ENCODE results near the gene TAS2R4. TPM values are rescaled to one million over a fixed set of nuclear protein-coding genes. Genes with fewer than 3 reads are reported as not detected.

The TAS2R4 gene
- total RNA-seq: 1.4 and 1.5 TPM in 2 replicates

DNA sequence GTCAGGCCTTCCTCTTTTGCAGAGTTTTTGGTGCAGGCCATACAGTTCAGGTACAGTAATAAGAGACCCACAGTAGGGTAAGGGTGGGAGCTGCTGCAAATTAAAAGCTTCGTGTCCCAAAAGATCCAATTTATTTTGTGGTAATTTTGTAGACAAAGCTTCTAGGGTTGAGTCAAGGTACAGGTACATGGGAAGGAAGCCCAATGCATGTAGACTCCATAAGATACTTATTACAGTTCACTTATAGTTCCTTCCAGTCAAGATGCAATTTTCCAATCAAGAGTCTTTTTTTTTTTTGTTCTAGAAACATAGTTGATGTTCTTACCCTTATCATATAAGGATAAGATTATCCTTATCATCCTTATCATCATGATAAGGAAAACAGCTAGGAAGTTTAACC is at the start of gene TAS2R4:
TSS of gene TAS2R4 (plus strand) at position 301 of the 400 bp plus-strand sequence. CDS start 1,815 bp downstream, outside the sequence.

GRCh38 chr7:141737836-141738591 is 38.5 kb upstream of the TAS2R4 start, which contains the start of gene SSBP1:
Gene SSBP1 (plus strand): TSS chr7:141738358. CDS start chr7:141739167, 809 bp downstream.

DNA sequence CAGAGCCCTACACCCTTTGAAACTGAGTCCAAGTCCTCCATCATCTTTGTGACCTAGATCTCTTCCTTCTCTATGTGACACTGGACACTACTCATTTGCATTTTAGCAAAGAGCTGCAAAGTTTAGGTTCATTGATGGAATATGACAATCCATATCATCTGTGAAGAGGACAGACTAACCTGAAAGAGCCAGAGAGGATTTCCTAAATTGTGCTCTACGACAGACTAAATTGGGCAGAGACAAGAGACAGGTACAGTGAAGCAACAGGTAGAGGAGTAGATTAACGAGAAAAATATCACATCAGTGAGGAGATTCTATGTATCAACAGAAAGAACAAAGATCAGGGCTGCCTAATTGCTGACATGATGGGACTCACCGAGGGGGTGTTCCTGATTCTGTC is 12.7 kb upstream of the TAS2R4 start, which contains the start of gene TAS2R3:
TSS of gene TAS2R3 (plus strand) at position 301 of the 400 bp plus-strand sequence. CDS start at position 363, 62 bp downstream.

DNA sequence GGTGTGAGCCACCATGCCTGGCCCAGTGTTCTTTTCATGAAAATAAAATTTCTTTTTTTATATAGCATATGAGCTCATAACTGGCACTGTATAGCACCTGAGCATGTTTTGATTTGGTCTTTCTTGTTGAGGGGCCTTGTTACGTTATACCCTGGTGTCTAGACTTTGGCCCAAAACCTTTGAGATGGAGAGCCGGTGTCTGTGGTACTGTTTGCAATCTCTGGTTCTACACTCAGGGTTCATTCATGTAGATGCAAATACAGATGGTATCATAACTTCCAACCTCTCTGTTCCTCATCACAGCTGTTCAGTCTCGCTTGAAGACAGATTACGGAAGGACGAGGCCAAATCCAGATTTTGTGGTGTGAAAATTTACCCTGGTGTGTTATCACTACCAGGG is 13.4 kb downstream of the TAS2R4 start, which contains the start of gene TAS2R5:
TSS of gene TAS2R5 (plus strand) at position 301 of the 400 bp plus-strand sequence. CDS start 145 bp downstream, outside the sequence.

Small RNAs within 50 kb of the gene (small RNA-seq; reads per million reads assigned to genes)
- not detected for gene RNU1-82P

Other genes with a start within 250 kb of the TAS2R4 start
- gene AGK, start 225.3 kb upstream of the TAS2R4 start, total RNA-seq: 32.3 and 35.0 TPM in 2 replicates
- 4.8 and 6.3 TPM in 2 replicates for gene DENND11, start 74.5 kb upstream of the TAS2R4 start, total RNA-seq
- not detected in 2 replicates for gene WEE2, start 68.3 kb upstream of the TAS2R4 start, total RNA-seq
- gene SSBP1, start 38.3 kb upstream of the TAS2R4 start, total RNA-seq: 115 and 118 TPM in 2 replicates
- 1.8 TPM in 2 replicates for gene TAS2R3, start 12.6 kb upstream of the TAS2R4 start, total RNA-seq
- 0.59 and 1.5 TPM in 2 replicates for gene TAS2R5, start 13.5 kb downstream of the TAS2R4 start, total RNA-seq
- gene PRSS37, start 64.8 kb downstream of the TAS2R4 start, total RNA-seq: not detected in 2 replicates
- gene OR9A4, start 139.7 kb downstream of the TAS2R4 start, total RNA-seq: not detected in 2 replicates
- not detected in 2 replicates for gene CLEC5A, start 170.3 kb downstream of the TAS2R4 start, total RNA-seq
- gene TAS2R38, start 197.1 kb downstream of the TAS2R4 start, total RNA-seq: not detected in 2 replicates
- under 0.01 and 0.20 TPM in 2 replicates for gene MGAM, start 219.2 kb downstream of the TAS2R4 start, total RNA-seq